WTC11 (cell line): ENCODE data around the gene GAS2. TPM values are rescaled to one million over a fixed set of nuclear protein-coding genes. Genes with fewer than 3 reads are reported as not detected.

Experiments
- ATAC-seq: fragments of 200-7000 bp; cut with Tn5 transposase; 2 replicates; pipeline ENCODE4 v1.10.0; 2021; ENCODE audit warnings: mild to moderate bottlenecking, moderate library complexity
- CTCF ChIA-PET: fragments of 300-600 bp; sonication (Branson Sonifier 250); formaldehyde crosslinking; loops from one replicate; lab custom pipeline; 2021; ENCODE audit warnings: antibody characterized with exemption; lab: Charles Lee
- POLR2A ChIA-PET: fragments of 350-600 bp; sonication (Branson Sonifier 250); formaldehyde crosslinking; loops from one replicate; lab custom pipeline; 2021; ENCODE audit warnings: antibody characterized with exemption; lab: Charles Lee
- DNase-seq: peaks from one replicate; pipeline ENCODE4 v3.0.0; 2021; ENCODE audit warnings: low spot score
- H3K27ac Mint-ChIP-seq: 2 replicates; pipeline ENCODE4 v1.8.0; 2021; ENCODE audit warnings: mixed read lengths
- H3K27me3 Mint-ChIP-seq: 2 replicates; pipeline ENCODE4 v1.8.0; 2021; ENCODE audit warnings: low read depth, mild to moderate bottlenecking, moderate library complexity, mixed read lengths
- H3K36me3 Mint-ChIP-seq: 2 replicates; pipeline ENCODE4 v1.8.0; 2021; ENCODE audit warnings: mixed read lengths
- H3K4me1 Mint-ChIP-seq: 2 replicates; pipeline ENCODE4 v1.8.0; 2022; ENCODE audit warnings: mixed read lengths
- H3K4me3 Mint-ChIP-seq: 2 replicates; pipeline ENCODE4 v1.8.0; 2021; ENCODE audit warnings: mild to moderate bottlenecking, moderate library complexity, mixed read lengths
- H3K9me3 Mint-ChIP-seq: 2 replicates; pipeline ENCODE4 v1.8.0; 2021; ENCODE audit warnings: mixed read lengths
- AR ChIP-seq: fragments of 250-450 bp; sonication (Bioruptor Pico); IDR thresholded peaks from 2 replicates; pipeline ENCODE4 v1.9.0; 2021; ENCODE audit warnings: mild to moderate bottlenecking
- CBFB ChIP-seq: sonication (generic); formaldehyde crosslinking; IDR thresholded peaks from 2 replicates; pipeline ENCODE4 v1.8.1; 2022; ENCODE audit warnings: mild to moderate bottlenecking, low read depth, missing genetic modification reagents
- CREB1 ChIP-seq: sonication (generic); formaldehyde crosslinking; IDR thresholded peaks from 2 replicates; pipeline ENCODE4 v1.8.0; 2023; ENCODE audit warnings: mild to moderate bottlenecking, missing genetic modification reagents
- FOXK1 ChIP-seq: sonication (generic); formaldehyde crosslinking; IDR thresholded peaks from 2 replicates; pipeline ENCODE4 v1.8.0; 2022; ENCODE audit warnings: mild to moderate bottlenecking, moderate library complexity, missing genetic modification reagents
- FOXP1 ChIP-seq: sonication (generic); formaldehyde crosslinking; IDR thresholded peaks from 2 replicates; pipeline ENCODE4 v1.8.0; 2022; ENCODE audit warnings: missing genetic modification reagents, mild to moderate bottlenecking, moderate library complexity, borderline replicate concordance
- HMGA2 ChIP-seq: fragments of 250-450 bp; sonication (Bioruptor Pico); IDR thresholded peaks from 2 replicates; pipeline ENCODE4 v1.4.0; 2021; ENCODE audit warnings: mild to moderate bottlenecking, moderate library complexity
- IRF1 ChIP-seq: sonication (generic); formaldehyde crosslinking; IDR thresholded peaks from 2 replicates; pipeline ENCODE4 v1.8.0; 2023; ENCODE audit warnings: missing genetic modification reagents
- JAZF1 ChIP-seq: fragments of 250-450 bp; sonication (Bioruptor Pico); IDR thresholded peaks from 2 replicates; pipeline ENCODE4 v1.9.0; 2021; ENCODE audit warnings: moderate library complexity, mild to moderate bottlenecking, inconsistent platforms
- KAT7 ChIP-seq: sonication (generic); formaldehyde crosslinking; IDR thresholded peaks from 2 replicates; pipeline ENCODE4 v1.8.1; 2023; ENCODE audit warnings: missing genetic modification reagents, mild to moderate bottlenecking, borderline replicate concordance
- MAX ChIP-seq: sonication (generic); formaldehyde crosslinking; IDR thresholded peaks from 2 replicates; pipeline ENCODE4 v1.8.0; 2022; ENCODE audit warnings: mild to moderate bottlenecking, missing genetic modification reagents
- MXD4 ChIP-seq: fragments of 250-450 bp; sonication (Bioruptor Pico); IDR thresholded peaks from 2 replicates; pipeline ENCODE4 v1.8.0; 2021; ENCODE audit warnings: mild to moderate bottlenecking, moderate library complexity, borderline replicate concordance
- NFATC4 ChIP-seq: fragments of 250-450 bp; sonication (Bioruptor Pico); IDR thresholded peaks from 2 replicates; pipeline ENCODE4 v1.9.0; 2021; ENCODE audit warnings: mild to moderate bottlenecking
- NFYB ChIP-seq: sonication (generic); formaldehyde crosslinking; conservative IDR thresholded peaks from 2 replicates; pipeline ENCODE4 v1.8.0; 2022; ENCODE audit warnings: low read depth, missing genetic modification reagents
- OVOL2 ChIP-seq: fragments of 250-450 bp; sonication (Bioruptor Pico); IDR thresholded peaks from 2 replicates; pipeline ENCODE4 v1.9.0; 2021; ENCODE audit warnings: mild to moderate bottlenecking, borderline replicate concordance
- RELA ChIP-seq: sonication (generic); formaldehyde crosslinking; IDR thresholded peaks from 2 replicates; pipeline ENCODE4 v1.8.1; 2022; ENCODE audit warnings: missing genetic modification reagents, mild to moderate bottlenecking, borderline replicate concordance
- SMAD4 ChIP-seq: sonication (generic); formaldehyde crosslinking; IDR thresholded peaks from 2 replicates; pipeline ENCODE4 v1.8.0; 2022; ENCODE audit warnings: mild to moderate bottlenecking, missing genetic modification reagents
- SOX15 ChIP-seq: fragments of 250-450 bp; sonication (Bioruptor Pico); IDR thresholded peaks from 2 replicates; pipeline ENCODE4 v1.9.0; 2021; ENCODE audit warnings: mild to moderate bottlenecking
- TP53 ChIP-seq: sonication (generic); formaldehyde crosslinking; IDR thresholded peaks from 2 replicates; pipeline ENCODE4 v1.8.1; 2023; ENCODE audit warnings: mild to moderate bottlenecking, missing genetic modification reagents
- USF2 ChIP-seq: sonication (generic); formaldehyde crosslinking; IDR thresholded peaks from 2 replicates; pipeline ENCODE4 v1.8.1; 2023; ENCODE audit warnings: mild to moderate bottlenecking, missing genetic modification reagents, moderate library complexity
- ZNF219 ChIP-seq: sonication (generic); formaldehyde crosslinking; IDR thresholded peaks from 2 replicates; pipeline ENCODE4 v1.8.0; 2023; ENCODE audit warnings: missing genetic modification reagents, mild to moderate bottlenecking, borderline replicate concordance
- ZNF317 ChIP-seq: sonication (generic); formaldehyde crosslinking; IDR thresholded peaks from 2 replicates; pipeline ENCODE4 v1.8.1; 2023; ENCODE audit warnings: low read depth, mild to moderate bottlenecking, moderate library complexity, missing genetic modification reagents, borderline replicate concordance
- total RNA-seq: library from RNA; stranded (reverse); gene quantifications from 3 replicates; pipeline ENCODE4 v1.2.3, GENCODE V29; 2021

The GAS2 gene
- total RNA-seq, 1 experiment from 2014 or later, result 1.8 TPM

- no peak for TF ChIP-seq RELA
- TF ChIP-seq FOXP1 (CRISPR knock-in tag), result no peak
- no peak for TF ChIP-seq USF2 (CRISPR knock-in tag)
- TF ChIP-seq, all 79 proteins: peak for 0
- peaks cover 8% of the 10 kb centered on the region; the same call in 1 of the 2 replicates for H3K9me3 Mint-ChIP-seq
- ChIA-PET CTCF (no interaction called here), POLR2A (no interaction called here)
- no peaks in the 10 kb centered on the region for H3K27me3 Mint-ChIP-seq
- no peak for ATAC-seq
- no peak for DNase-seq
- H3K4me1 Mint-ChIP-seq, result no peaks in the 10 kb centered on the region
- no peak overlapping the region for H3K4me3 Mint-ChIP-seq
- H3K36me3 Mint-ChIP-seq, result no peaks in the 10 kb centered on the region
- no peak overlapping the region for H3K27ac Mint-ChIP-seq
Measured at GRCh38 chr11:22720457-22720856, 54.0 kb downstream of the GAS2 start.

GRCh38 chr11:22723274-22723673 lies 56.9 kb downstream of the GAS2 start:
- Mint-ChIP-seq H3K9me3 (no peaks in the 10 kb centered on the region), H3K4me3 (no peak overlapping the region), H3K27ac (no peak overlapping the region), H3K4me1 (no peaks in the 10 kb centered on the region), H3K27me3 (no peaks in the 10 kb centered on the region), H3K36me3 (no peaks in the 10 kb centered on the region)
- ChIA-PET CTCF (no interaction called here), POLR2A (no interaction called here)
- no peak for ATAC-seq
- TF ChIP-seq HMGA2 (CRISPR knock-in tag) (no peak), FOXK1 (CRISPR knock-in tag) (no peak), ZNF219 (CRISPR knock-in tag) (no peak)
- no peak for DNase-seq

GRCh38 chr11:22725079-22725478 lies 58.7 kb downstream of the GAS2 start:
- Mint-ChIP-seq H3K4me1 (no peaks in the 10 kb centered on the region), H3K27me3 (no peaks in the 10 kb centered on the region), H3K9me3 (no peaks in the 10 kb centered on the region), H3K4me3 (no peak overlapping the region), H3K36me3 (no peaks in the 10 kb centered on the region), H3K27ac (no peak overlapping the region)
- ChIA-PET POLR2A (no interaction called here), CTCF (no interaction called here)
- no peak for ATAC-seq
- no peak for DNase-seq
- TF ChIP-seq USF2 (CRISPR knock-in tag) (no peak), RELA (no peak), CREB1 (CRISPR knock-in tag) (no peak), OVOL2 (CRISPR knock-in tag) (no peak)

- no peak for TF ChIP-seq ZNF317 (CRISPR knock-in tag)
- no peak for TF ChIP-seq JAZF1 (CRISPR knock-in tag)
- TF ChIP-seq AR, result no peak
- TF ChIP-seq TP53 (CRISPR knock-in tag), result no peak
- TF ChIP-seq NFATC4, result no peak
- no peak for TF ChIP-seq KAT7 (CRISPR knock-in tag)
- TF ChIP-seq SMAD4 (CRISPR knock-in tag), result no peak
- TF ChIP-seq NFYB (CRISPR knock-in tag), result no peak
- TF ChIP-seq IRF1 (CRISPR knock-in tag), result no peak
- no peak for TF ChIP-seq CBFB (CRISPR knock-in tag)
- no peak for TF ChIP-seq MAX (CRISPR knock-in tag)
- no peak for TF ChIP-seq USF2 (CRISPR knock-in tag)
- no peak for TF ChIP-seq MXD4 (CRISPR knock-in tag)
- TF ChIP-seq SOX15 (CRISPR knock-in tag), result no peak
- TF ChIP-seq ZNF219 (CRISPR knock-in tag), result no peak
- ChIA-PET CTCF (interaction anchor here (0.5 kb wide), 1 partner anchor 169 kb away, joined by 3 read pairs; no protein-coding TSS in a partner anchor), POLR2A (no interaction called here)
- DNase-seq (no peak), ATAC-seq (no peak)
- Mint-ChIP-seq H3K9me3 (no peaks in the 10 kb centered on the region), H3K36me3 (no peaks in the 10 kb centered on the region), H3K27me3 (no peaks in the 10 kb centered on the region), H3K4me1 (no peaks in the 10 kb centered on the region), H3K4me3 (no peak overlapping the region), H3K27ac (no peak overlapping the region)
Measured at GRCh38 chr11:22728600-22729389, 62.4 kb downstream of the GAS2 start.
